GM12878 (cell line): ENCODE results near the gene RAB10.

Experiments used
- HDAC2 ChIP-seq: fragments of 200-600 bp; sonication (generic); IDR thresholded peaks from 2 replicates; pipeline ENCODE4 v1.6.1; 2017
- NBN ChIP-seq: fragments of 450-650 bp; IDR thresholded peaks from 2 replicates; pipeline ENCODE4 v1.6.1; 2016
- POLR2AphosphoS2 ChIP-seq: IDR thresholded peaks from 2 replicates; pipeline ENCODE4 v1.6.1; 2011; ENCODE audit warnings: low read depth, mild to moderate bottlenecking, low read length, improper control_type of control experiment, moderate library complexity
- SP1 ChIP-seq: IDR thresholded peaks from one replicate; pipeline ENCODE4 v1.6.1; 2011; ENCODE audit warnings: low read depth, low read length
- SREBF1 ChIP-seq: IDR thresholded peaks from 2 replicates; pipeline ENCODE4 v1.6.1; 2012; ENCODE audit warnings: mild to moderate bottlenecking, low read length
- TF ChIP-seq, protein P1 (sequence below), 3 experiments: IDR thresholded peaks in 2 of 3; conservative IDR thresholded peaks in 1 of 3; 2 replicates each; pipeline ENCODE4 v1.5.1; 2011; ENCODE audit warnings: low read depth in 3 of 3, low read length in 3 of 3, mild to moderate bottlenecking in 3 of 3, control low read depth in 2 of 3, moderate library complexity in 2 of 3, inconsistent platforms in 1 of 3, mixed read lengths in 1 of 3; ENCODE audit not compliant: control insufficient read depth in 2 of 3, insufficient read depth in 1 of 3; ENCODE audit errors: extremely low read depth in 1 of 3
- TF ChIP-seq, protein P2 (sequence below): IDR thresholded peaks from 2 replicates; pipeline ENCODE4 v1.6.1; 2011; ENCODE audit warnings: borderline replicate concordance, low read depth, mild to moderate bottlenecking, moderate library complexity, low read length; ENCODE audit not compliant: insufficient read depth, poor library complexity, severe bottlenecking

DNA sequence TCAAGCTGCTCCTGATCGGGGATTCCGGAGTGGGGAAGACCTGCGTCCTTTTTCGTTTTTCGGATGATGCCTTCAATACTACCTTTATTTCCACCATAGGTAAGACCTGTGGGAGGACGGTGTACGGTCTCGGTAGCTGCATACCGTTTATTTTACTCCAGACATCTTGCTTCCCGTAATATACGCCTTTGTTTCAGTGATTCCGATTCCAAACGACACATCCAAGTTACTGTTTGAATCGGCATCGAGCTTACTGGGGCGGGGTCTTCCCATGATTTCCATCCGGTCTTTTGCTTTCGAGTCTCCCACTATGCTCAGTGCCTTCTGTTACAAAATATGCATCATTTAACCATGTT is 731 bp downstream of the RAB10 start:
- TF ChIP-seq, protein P1, sequence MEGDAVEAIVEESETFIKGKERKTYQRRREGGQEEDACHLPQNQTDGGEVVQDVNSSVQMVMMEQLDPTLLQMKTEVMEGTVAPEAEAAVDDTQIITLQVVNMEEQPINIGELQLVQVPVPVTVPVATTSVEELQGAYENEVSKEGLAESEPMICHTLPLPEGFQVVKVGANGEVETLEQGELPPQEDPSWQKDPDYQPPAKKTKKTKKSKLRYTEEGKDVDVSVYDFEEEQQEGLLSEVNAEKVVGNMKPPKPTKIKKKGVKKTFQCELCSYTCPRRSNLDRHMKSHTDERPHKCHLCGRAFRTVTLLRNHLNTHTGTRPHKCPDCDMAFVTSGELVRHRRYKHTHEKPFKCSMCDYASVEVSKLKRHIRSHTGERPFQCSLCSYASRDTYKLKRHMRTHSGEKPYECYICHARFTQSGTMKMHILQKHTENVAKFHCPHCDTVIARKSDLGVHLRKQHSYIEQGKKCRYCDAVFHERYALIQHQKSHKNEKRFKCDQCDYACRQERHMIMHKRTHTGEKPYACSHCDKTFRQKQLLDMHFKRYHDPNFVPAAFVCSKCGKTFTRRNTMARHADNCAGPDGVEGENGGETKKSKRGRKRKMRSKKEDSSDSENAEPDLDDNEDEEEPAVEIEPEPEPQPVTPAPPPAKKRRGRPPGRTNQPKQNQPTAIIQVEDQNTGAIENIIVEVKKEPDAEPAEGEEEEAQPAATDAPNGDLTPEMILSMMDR (IDR thresholded peaks at IDR 0.05 in 2 of 3, conservative IDR thresholded peaks at IDR 0.05 in 1 of 3; ENCODE audit: control insufficient read depth in 2 of 3, extremely low read depth in 1 of 3, insufficient read depth in 1 of 3, low read depth in 3 of 3, low read length in 3 of 3) = no peak
- TF ChIP-seq, protein P2, sequence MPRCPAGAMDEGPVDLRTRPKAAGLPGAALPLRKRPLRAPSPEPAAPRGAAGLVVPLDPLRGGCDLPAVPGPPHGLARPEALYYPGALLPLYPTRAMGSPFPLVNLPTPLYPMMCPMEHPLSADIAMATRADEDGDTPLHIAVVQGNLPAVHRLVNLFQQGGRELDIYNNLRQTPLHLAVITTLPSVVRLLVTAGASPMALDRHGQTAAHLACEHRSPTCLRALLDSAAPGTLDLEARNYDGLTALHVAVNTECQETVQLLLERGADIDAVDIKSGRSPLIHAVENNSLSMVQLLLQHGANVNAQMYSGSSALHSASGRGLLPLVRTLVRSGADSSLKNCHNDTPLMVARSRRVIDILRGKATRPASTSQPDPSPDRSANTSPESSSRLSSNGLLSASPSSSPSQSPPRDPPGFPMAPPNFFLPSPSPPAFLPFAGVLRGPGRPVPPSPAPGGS = no peak
- TF ChIP-seq HDAC2 (no peak), NBN (no peak), SP1 (no peak), POLR2AphosphoS2 (no peak), SREBF1 (no peak)
